ENCODE results near the gene SERINC2.

The SERINC2 gene

GRCh38 chr1:31387612-31388011 lies 25.4 kb upstream of the SERINC2 start:
- Histone ChIP-seq H3K4me1 (ENCODE audit: insufficient read depth, low read length) (peaks cover 2% of the 10 kb centered on the region; the same call in 1 of the 2 replicates), H3K27me3 (ENCODE audit: insufficient read depth, low read length) (no peaks in the 10 kb centered on the region), H3K9ac (ENCODE audit: low read depth, low read length) (no peak overlapping the region), H3K27ac (ENCODE audit: low read depth, low read length) (no peak overlapping the region), H3K36me3 (ENCODE audit: insufficient read depth, low read length) (no peaks in the 10 kb centered on the region), H3K4me3 (ENCODE audit: low read length) (no peak overlapping the region), H3K9me3 (ENCODE audit: insufficient read depth, low read depth, low read length) (no peaks in the 10 kb centered on the region)
- 91% methylated on average over 10 of the region's 10 CpGs for WGBS

GRCh38 chr1:31389616-31390015 lies 23.4 kb upstream of the SERINC2 start:
- Histone ChIP-seq H3K36me3 (ENCODE audit: insufficient read depth, low read length) (no peaks in the 10 kb centered on the region), H3K4me1 (ENCODE audit: insufficient read depth, low read length) (peaks cover 7% of the 10 kb centered on the region; the same call in 1 of the 2 replicates), H3K27ac (ENCODE audit: low read depth, low read length) (no peak overlapping the region), H3K9me3 (ENCODE audit: insufficient read depth, low read depth, low read length) (no peaks in the 10 kb centered on the region), H3K27me3 (ENCODE audit: insufficient read depth, low read length) (0 out of 2 replicates have a peak, but pooled peaks cover 3% of the 10 kb centered on the region), H3K9ac (ENCODE audit: low read depth, low read length) (no peak overlapping the region), H3K4me3 (ENCODE audit: low read length) (no peak overlapping the region)
- WGBS: 97% methylated on average over 4 of the region's 7 CpGs

- Histone ChIP-seq H3K4me1 (ENCODE audit: insufficient read depth, low read length) (peaks cover 7% of the 10 kb centered on the region; the same call in 1 of the 2 replicates), H3K4me3 (ENCODE audit: low read length) (no peak overlapping the region), H3K9me3 (ENCODE audit: insufficient read depth, low read depth, low read length) (no peaks in the 10 kb centered on the region), H3K36me3 (ENCODE audit: insufficient read depth, low read length) (no peaks in the 10 kb centered on the region), H3K9ac (ENCODE audit: low read depth, low read length) (no peak overlapping the region), H3K27ac (ENCODE audit: low read depth, low read length) (no peak overlapping the region), H3K27me3 (ENCODE audit: insufficient read depth, low read length) (0 out of 2 replicates have a peak, but pooled peaks cover 3% of the 10 kb centered on the region)
- 85% methylated on average over 7 of the region's 7 CpGs for WGBS
Measured at GRCh38 chr1:31390071-31390470, 22.9 kb upstream of the SERINC2 start.

GRCh38 chr1:31393463-31393862 lies 19.6 kb upstream of the SERINC2 start:
- Histone ChIP-seq H3K9ac (ENCODE audit: low read depth, low read length) (no peak overlapping the region), H3K9me3 (ENCODE audit: insufficient read depth, low read depth, low read length) (no peaks in the 10 kb centered on the region), H3K4me3 (ENCODE audit: low read length) (no peak overlapping the region), H3K27me3 (ENCODE audit: insufficient read depth, low read length) (0 out of 2 replicates have a peak, but pooled peaks cover 3% of the 10 kb centered on the region), H3K36me3 (ENCODE audit: insufficient read depth, low read length) (no peaks in the 10 kb centered on the region), H3K27ac (ENCODE audit: low read depth, low read length) (no peak overlapping the region), H3K4me1 (ENCODE audit: insufficient read depth, low read length) (peaks cover 7% of the 10 kb centered on the region; the same call in 1 of the 2 replicates)

GRCh38 chr1:31394584-31395193 lies 18.3 kb upstream of the SERINC2 start:
- Histone ChIP-seq H3K9ac (ENCODE audit: low read depth, low read length) (peak overlapping the region; percentile 45), H3K27ac (ENCODE audit: low read depth, low read length) (no peak overlapping the region), H3K27me3 (ENCODE audit: insufficient read depth, low read length) (0 out of 2 replicates have a peak, but pooled peaks cover 3% of the 10 kb centered on the region), H3K4me3 (ENCODE audit: low read length) (peak overlapping the region; percentile 58), H3K4me1 (ENCODE audit: insufficient read depth, low read length) (peaks cover 7% of the 10 kb centered on the region; the same call in 1 of the 2 replicates), H3K36me3 (ENCODE audit: insufficient read depth, low read length) (no peaks in the 10 kb centered on the region), H3K9me3 (ENCODE audit: insufficient read depth, low read depth, low read length) (no peaks in the 10 kb centered on the region)
- WGBS: 4% methylated on average over 36 of the region's 36 CpGs

GRCh38 chr1:31396633-31397351 lies 16.2 kb upstream of the SERINC2 start:
- H3K36me3 ChIP-seq (ENCODE audit: insufficient read depth, low read length): no peaks in the 10 kb centered on the region
- H3K9ac ChIP-seq (ENCODE audit: low read depth, low read length): no peak overlapping the region
- 0 out of 2 replicates have a peak, but pooled peaks cover 3% of the 10 kb centered on the region for H3K27me3 ChIP-seq (ENCODE audit: insufficient read depth, low read length)
- no peak overlapping the region for H3K27ac ChIP-seq (ENCODE audit: low read depth, low read length)
- H3K4me1 ChIP-seq (ENCODE audit: insufficient read depth, low read length): peaks cover 5% of the 10 kb centered on the region; the same call in 1 of the 2 replicates
- WGBS: 89% methylated on average over 3 of the region's 3 CpGs
- no peaks in the 10 kb centered on the region for H3K9me3 ChIP-seq (ENCODE audit: insufficient read depth, low read depth, low read length)
- H3K4me3 ChIP-seq (ENCODE audit: low read length): no peak overlapping the region

GRCh38 chr1:31397360-31398095 lies 15.5 kb upstream of the SERINC2 start:
- H3K4me1 ChIP-seq (ENCODE audit: insufficient read depth, low read length): peaks cover 5% of the 10 kb centered on the region; the same call in 1 of the 2 replicates
- WGBS: 74% methylated on average over 4 of the region's 4 CpGs
- no peaks in the 10 kb centered on the region for H3K36me3 ChIP-seq (ENCODE audit: insufficient read depth, low read length)
- H3K27me3 ChIP-seq (ENCODE audit: insufficient read depth, low read length): 0 out of 2 replicates have a peak, but pooled peaks cover 3% of the 10 kb centered on the region
- no peak overlapping the region for H3K27ac ChIP-seq (ENCODE audit: low read depth, low read length)
- H3K9ac ChIP-seq (ENCODE audit: low read depth, low read length): no peak overlapping the region
- no peaks in the 10 kb centered on the region for H3K9me3 ChIP-seq (ENCODE audit: insufficient read depth, low read depth, low read length)
- H3K4me3 ChIP-seq (ENCODE audit: low read length): no peak overlapping the region

- 0 out of 2 replicates have a peak, but pooled peaks cover 3% of the 10 kb centered on the region for H3K27me3 ChIP-seq (ENCODE audit: insufficient read depth, low read length)
- H3K36me3 ChIP-seq (ENCODE audit: insufficient read depth, low read length): no peaks in the 10 kb centered on the region
- no peak overlapping the region for H3K9ac ChIP-seq (ENCODE audit: low read depth, low read length)
- 92% methylated on average over 2 of the region's 2 CpGs for WGBS
- no peaks in the 10 kb centered on the region for H3K9me3 ChIP-seq (ENCODE audit: insufficient read depth, low read depth, low read length)
- H3K4me3 ChIP-seq (ENCODE audit: low read length): no peak overlapping the region
- H3K27ac ChIP-seq (ENCODE audit: low read depth, low read length): no peak overlapping the region
- peaks cover 5% of the 10 kb centered on the region; the same call in 1 of the 2 replicates for H3K4me1 ChIP-seq (ENCODE audit: insufficient read depth, low read length)
Measured at GRCh38 chr1:31398246-31398645, 14.8 kb upstream of the SERINC2 start.

- Histone ChIP-seq H3K9me3 (ENCODE audit: insufficient read depth, low read depth, low read length) (no peaks in the 10 kb centered on the region), H3K4me1 (ENCODE audit: insufficient read depth, low read length) (no peaks in the 10 kb centered on the region), H3K4me3 (ENCODE audit: low read length) (no peak overlapping the region), H3K27me3 (ENCODE audit: insufficient read depth, low read length) (no peaks in the 10 kb centered on the region), H3K36me3 (ENCODE audit: insufficient read depth, low read length) (no peaks in the 10 kb centered on the region), H3K27ac (ENCODE audit: low read depth, low read length) (no peak overlapping the region), H3K9ac (ENCODE audit: low read depth, low read length) (no peak overlapping the region)
- whole genome bisulfite sequencing: 75% methylated on average over 1 of the region's 3 CpGs
Measured at GRCh38 chr1:31399976-31400375, 13.0 kb upstream of the SERINC2 start.

GRCh38 chr1:31400393-31400792 lies 12.6 kb upstream of the SERINC2 start:
- 84% methylated on average over 3 of the region's 3 CpGs for WGBS
- no peak overlapping the region for H3K9ac ChIP-seq (ENCODE audit: low read depth, low read length)
- no peak overlapping the region for H3K27ac ChIP-seq (ENCODE audit: low read depth, low read length)
- H3K4me3 ChIP-seq (ENCODE audit: low read length): no peak overlapping the region
- H3K9me3 ChIP-seq (ENCODE audit: insufficient read depth, low read depth, low read length): no peaks in the 10 kb centered on the region
- no peaks in the 10 kb centered on the region for H3K36me3 ChIP-seq (ENCODE audit: insufficient read depth, low read length)
- no peaks in the 10 kb centered on the region for H3K27me3 ChIP-seq (ENCODE audit: insufficient read depth, low read length)
- H3K4me1 ChIP-seq (ENCODE audit: insufficient read depth, low read length): no peaks in the 10 kb centered on the region

GRCh38 chr1:31401241-31401640 lies 11.8 kb upstream of the SERINC2 start:
- Histone ChIP-seq H3K27ac (ENCODE audit: low read depth, low read length) (no peak overlapping the region), H3K36me3 (ENCODE audit: insufficient read depth, low read length) (no peaks in the 10 kb centered on the region), H3K4me1 (ENCODE audit: insufficient read depth, low read length) (no peaks in the 10 kb centered on the region), H3K4me3 (ENCODE audit: low read length) (no peak overlapping the region), H3K9ac (ENCODE audit: low read depth, low read length) (no peak overlapping the region), H3K27me3 (ENCODE audit: insufficient read depth, low read length) (no peaks in the 10 kb centered on the region), H3K9me3 (ENCODE audit: insufficient read depth, low read depth, low read length) (no peaks in the 10 kb centered on the region)
- 84% methylated on average over 2 of the region's 2 CpGs for WGBS
